ENCODE measurements around the gene PTPN11. TPM values are rescaled to one million over a fixed set of nuclear protein-coding genes. Genes with fewer than 3 reads are reported as not detected.

PTPN11 gene
- total and polyA plus RNA-seq, 2 of the 8 experiments (the other 6 are each of a cell fraction or from before 2014, with no cell fraction given) = 28.3 to 133 TPM

GRCh38 chr12:112409064-112409905 lies 9.5 kb upstream of the PTPN11 start, which contains the start of gene RPL6 (continued):
- TF ChIP-seq PHF8 (conservative IDR thresholded peaks at IDR 0.05; ENCODE audit: low read depth, low read length) = peak; percentile 90
- TF ChIP-seq EZH2 (IDR thresholded peaks at IDR 0.05; ENCODE audit: low read depth, low read length, severe bottlenecking) = no peak
- peak; percentile 94 for TF ChIP-seq SP4 (IDR thresholded peaks at IDR 0.05; ENCODE audit: low read length)
- peak; percentile 94 for TF ChIP-seq KDM1A (IDR thresholded peaks at IDR 0.05; ENCODE audit: borderline replicate concordance, low read length)
- no peak for TF ChIP-seq SAP30 (IDR thresholded peaks at IDR 0.05; ENCODE audit: insufficient read depth, insufficient replicate concordance, low read length)
- no peak for TF ChIP-seq CEBPB (IDR thresholded peaks at IDR 0.05; ENCODE audit: low read depth, low read length)
- TF ChIP-seq SIX5 (IDR thresholded peaks at IDR 0.05; ENCODE audit: low read depth, low read length) = peak; percentile 74
- no peak for TF ChIP-seq RNF2 (IDR thresholded peaks at IDR 0.05; ENCODE audit: borderline replicate concordance, low read depth, low read length, missing control alignments, poor library complexity, severe bottlenecking)
- no peak; the same call in 1 of the 2 replicates for TF ChIP-seq CHD2 (IDR thresholded peaks at IDR 0.05; ENCODE audit: low read length)
